Esophagus mucosa (tissue), 1 donor: Measurements from ENCODE around the gene PYDC1. TPM values are rescaled to one million over a fixed set of nuclear protein-coding genes. Genes with fewer than 3 reads are reported as not detected.
A peak's percentile ranks its signal among the peaks of the same experiment; 100 is the strongest.
"Not testable (repeated sequence)": the region's sequence is repeated elsewhere in the genome, so short reads cannot be mapped to it uniquely, and the experiment has no call there.

Experiments
- ATAC-seq: fragments of 200-7000 bp; cut with Tn5 transposase; one replicate; pipeline ENCODE4 v1.9.1; 2020
- total RNA-seq: library from RNA; stranded (reverse); gene quantifications from one replicate; pipeline ENCODE4 v1.2.4, GENCODE V29; 2023
- donor health status: DM: yes; HTN: yes; CAD: no.

PYDC1 gene
- total RNA-seq, 1 donor from 2014 or later, result not detected

- peak; percentile 65 for ATAC-seq
Measured at GRCh38 chr16:31221357-31222160, 4.6 kb upstream of the PYDC1 start.

- no peak for ATAC-seq
Measured at GRCh38 chr16:31219154-31219741, 2.3 kb upstream of the PYDC1 start.

DNA sequence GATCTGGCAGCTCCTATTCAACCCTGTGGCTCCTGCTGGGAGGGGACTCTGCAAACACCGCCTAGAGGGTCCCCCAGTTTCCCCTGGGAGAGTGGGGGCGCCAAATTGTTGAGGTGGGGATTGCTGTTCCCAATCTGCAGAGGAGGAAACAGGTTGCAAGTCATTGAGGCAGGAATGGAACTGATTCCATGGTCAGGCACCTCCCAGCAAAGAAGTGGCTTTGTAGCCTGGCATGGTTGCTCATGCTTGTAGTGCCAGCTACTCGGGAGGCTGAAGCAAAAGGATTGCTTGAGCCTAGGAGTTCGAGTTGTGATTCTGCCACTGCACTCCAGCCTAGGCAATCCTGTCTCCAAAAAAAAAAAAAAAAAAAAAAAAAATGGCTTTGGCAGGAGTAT is 198 bp upstream of the PYDC1 start:
- ATAC-seq, result no peak

DNA sequence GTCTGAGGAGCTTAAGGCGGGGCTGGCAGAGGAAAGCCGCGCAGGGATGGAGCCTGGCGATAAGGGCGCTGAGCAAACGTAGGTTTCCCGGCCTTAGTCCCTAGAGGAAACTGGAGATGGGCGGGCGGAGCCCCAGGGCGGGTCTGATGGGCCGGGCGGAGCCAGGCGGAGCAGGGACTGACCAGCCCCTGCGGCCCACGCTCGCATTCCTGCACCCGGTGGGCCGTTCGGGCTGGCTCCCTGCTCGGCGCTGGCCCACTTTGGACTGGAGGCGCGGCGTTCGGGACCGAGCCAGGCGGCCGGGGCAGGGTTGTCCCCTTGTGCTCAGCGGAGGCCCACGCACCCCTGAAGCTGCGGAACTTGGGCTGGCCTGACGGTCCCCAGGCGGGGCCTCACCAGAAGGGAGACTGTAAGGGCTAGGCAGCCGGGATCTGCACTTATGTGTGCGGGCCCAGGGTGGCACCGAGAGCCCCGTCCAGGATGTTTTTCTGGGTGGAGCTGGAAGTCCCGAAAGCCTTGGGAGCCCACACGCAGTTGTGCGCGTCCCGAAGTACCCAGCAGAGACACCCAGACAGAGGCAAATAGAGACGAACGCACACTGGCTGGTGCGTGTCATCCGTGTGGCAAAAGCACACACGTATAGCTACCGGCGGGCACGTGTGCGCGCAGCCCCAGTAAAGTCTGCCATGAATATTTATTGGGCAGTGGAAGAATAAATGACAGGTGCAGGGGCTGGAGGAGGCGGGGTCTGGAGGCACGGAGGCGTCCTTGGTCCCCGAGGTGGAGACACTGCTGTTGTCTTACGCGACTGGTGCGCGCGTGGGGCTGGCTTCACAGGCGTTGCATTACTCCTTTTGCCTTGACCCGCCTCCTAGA is 1.4 kb downstream of the PYDC1 start:
- peak; percentile 42 for ATAC-seq

- ATAC-seq, result no peak
Measured at GRCh38 chr16:31214708-31215286, 2.1 kb downstream of the PYDC1 start.

DNA sequence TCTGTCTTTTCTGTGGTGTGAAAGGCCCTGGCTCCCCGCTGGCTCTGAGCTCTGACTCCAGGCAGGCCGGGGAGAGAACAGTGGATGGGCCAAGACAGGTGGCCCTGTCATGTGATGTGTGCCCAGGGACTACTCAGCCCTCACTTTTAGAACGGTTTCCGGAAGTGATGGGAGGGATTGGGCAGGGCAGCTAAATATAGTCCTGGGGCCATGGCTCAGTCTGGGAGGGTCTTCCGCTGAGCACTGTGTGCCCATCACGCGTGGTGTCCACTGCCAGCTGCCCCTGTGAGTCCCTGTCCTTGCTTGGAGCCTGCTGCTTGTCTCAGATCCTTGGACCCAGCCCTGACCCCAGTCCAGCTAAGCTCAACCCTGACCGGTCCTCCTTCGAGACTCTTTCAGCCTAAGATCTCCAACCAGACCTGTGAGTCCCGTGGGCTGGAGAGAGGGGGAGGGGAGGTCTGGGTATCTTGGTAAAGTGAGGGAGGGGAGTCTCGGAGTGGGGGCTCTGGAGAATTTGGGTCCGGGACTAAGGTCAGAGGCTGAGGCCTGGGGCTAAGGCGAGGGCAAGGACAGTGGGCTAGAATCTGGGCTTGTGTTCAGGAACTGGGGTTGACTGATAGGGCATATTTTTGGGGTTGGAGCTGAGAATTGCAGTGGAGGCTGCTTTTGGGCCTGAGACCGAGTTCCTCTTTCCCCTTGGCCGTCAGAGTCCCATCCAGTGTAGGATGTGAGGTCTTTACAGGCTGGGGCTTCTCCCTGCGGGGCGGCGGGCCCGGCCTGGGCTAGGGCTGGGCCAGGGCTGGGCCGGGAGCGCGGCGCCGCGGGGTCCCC is 2.8 kb downstream of the PYDC1 start, which contains the start of gene TRIM72:
Gene TRIM72 (plus strand): TSS at position 243 of the 831 bp plus-strand sequence. CDS start 620 bp downstream, outside the sequence.
- no peak for ATAC-seq

GRCh38 chr16:31213342-31213741 is 3.6 kb downstream of the PYDC1 start:
- no peak for ATAC-seq

DNA sequence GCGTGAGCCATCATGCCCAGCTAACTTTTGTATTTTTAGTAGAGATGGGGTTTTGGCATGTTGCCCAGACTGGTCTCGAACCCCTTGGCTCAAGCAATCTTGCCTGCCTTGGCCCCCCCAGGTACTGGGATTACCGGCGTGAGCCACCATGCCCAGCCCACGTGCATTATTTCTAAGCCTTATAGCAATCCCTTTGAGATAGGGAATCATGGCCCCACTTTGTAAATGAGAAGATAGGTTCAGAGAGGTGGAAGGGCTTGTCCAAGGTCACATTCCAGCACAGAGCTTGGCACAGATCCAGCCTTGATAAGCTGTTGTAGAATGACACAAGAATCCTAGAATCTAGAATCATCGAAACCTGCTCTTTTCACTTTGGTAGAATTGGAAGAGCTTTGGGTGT is 10.2 kb downstream of the PYDC1 start:
- no peak for ATAC-seq

DNA sequence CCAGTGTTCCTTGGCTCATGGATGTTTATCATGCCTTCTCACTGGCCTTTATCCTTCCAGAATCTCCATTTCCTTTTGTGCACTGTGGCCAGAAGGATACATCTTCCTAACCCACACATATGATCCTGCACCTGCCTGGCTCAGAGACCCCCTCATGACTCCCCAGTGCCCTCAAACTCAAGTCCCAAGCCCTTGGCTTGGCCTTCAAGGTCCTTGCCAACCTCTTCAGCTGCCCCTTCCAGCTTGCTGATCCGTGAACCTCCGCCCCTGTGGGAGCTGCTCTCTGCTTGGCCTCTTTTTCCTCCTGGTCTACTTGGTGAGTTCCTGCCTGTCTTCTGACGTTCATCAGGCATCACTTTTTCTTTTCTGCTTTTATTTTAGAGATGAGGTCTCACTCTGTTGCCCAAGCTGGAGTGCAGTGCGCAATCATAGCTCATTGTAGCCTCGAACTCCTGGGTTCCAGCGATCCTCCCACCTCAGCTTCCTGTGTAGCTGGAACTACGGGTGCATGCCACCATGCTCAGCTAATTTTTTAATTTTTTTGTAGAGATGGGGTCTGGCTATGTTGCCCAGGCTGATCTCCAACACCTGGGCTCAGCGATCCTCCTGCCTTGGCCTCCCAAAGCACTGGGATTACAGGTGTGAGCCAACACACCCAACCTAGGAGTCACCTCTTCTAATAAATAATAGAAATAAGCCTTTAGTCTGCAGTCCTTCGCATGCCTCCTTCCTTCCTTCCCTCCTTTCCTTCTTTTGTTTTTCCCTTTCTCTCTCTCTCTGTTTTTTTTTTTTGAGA is 11.9 kb downstream of the PYDC1 start:
- no peak for ATAC-seq

- ATAC-seq, result peak; percentile 51
Measured at GRCh38 chr16:31202414-31203375, 14.2 kb downstream of the PYDC1 start, which contains the start of gene PYCARD. Gene PYCARD, minus strand, starts transcription at chr16:31202760. Its CDS starts 70 bp downstream, at chr16:31202690.

DNA sequence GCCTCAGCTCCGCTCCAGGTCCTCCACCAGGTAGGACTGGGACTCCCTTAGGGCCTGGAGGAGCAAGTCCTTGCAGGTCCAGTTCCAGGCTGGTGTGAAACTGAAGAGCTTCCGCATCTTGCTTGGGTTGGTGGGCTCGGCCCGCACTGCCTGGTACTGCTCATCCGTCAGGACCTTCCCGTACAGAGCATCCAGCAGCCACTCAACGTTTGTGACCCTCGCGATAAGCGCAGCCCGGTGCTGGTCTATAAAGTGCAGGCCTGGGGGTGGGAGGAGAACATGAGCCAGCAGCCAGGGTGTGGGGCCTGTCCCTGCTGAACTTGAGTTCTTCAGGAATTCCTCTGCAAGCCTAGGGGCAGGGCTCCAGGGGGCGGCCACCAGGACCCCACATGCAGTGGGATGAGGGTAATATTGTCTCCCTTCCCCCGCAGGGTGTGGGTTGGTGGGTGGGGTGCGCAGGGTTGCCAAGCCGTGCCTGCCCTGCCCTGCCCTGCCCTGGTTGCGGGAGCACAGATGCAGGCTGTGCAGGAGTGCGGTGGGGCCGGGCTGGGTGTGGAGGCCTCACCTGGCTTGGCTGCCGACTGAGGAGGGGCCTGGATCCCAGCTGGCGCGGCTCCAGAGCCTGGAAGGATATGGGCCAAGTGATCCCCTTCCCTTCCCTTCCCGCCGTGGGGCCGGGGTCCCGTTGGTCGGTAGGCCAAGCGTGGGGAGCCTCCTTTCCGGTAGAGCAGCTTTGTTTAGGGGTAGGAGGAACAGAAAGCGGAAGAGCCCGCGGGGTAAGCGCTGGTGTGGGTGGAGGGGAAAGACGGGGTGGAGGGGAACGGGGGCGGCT is 15.1 kb downstream of the PYDC1 start:
- ATAC-seq, result peak; percentile 84

DNA sequence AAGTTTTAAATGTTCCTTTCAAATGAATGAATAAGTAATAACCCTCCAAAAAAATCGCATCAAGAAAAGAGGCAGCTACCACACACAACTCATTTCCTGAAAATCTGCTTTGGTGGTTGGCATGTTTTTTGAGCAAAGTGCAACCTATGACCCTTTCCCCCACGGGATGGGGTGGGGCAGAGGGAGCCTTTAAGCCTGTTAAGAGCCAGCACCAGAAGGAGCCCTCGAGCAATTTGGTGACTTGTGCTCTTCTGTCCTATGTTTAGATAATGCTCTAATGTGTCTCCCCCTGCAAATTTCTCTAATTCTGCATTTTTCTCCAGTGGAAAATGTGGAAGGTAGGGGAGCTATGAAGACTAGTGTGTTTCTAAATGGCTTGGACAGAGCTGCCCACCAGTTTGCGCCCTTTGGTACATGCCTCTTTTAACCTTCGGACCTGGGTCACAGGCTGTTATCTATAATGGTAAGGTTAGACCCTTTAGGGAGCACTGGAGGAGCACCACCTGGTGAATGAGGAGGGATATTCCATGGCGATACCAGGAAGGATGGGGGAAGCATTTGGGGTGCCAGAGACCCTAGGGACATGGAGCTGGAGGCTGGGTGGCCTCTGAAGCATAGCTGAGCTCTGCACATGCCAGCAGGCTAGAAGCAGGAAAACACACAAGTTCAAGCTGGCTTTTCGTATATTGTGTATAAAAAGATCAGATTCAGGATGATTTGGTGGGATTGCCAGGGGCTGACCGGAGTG is 15.9 kb downstream of the PYDC1 start:
- ATAC-seq, result peak; percentile 2

DNA sequence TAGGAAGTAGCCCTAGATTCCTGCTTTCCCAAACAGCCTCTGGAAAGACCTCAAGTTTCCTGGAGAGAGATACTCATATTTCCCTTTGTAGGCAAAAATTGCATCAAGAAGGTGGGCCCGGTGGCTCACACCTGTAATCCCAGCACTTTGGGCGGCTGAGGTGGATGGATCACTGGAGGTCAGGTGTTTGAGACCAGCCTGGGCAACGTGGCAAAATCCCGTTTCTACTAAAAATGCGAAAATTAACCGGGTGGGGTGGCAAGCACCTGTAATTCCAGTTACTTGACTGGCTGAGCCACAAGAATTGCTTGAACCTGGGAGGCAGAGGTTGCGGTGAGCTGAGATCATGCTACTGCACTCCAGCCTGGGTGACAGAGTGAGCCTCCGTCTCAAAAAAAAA is 16.8 kb downstream of the PYDC1 start:
- not testable (repeated sequence) for ATAC-seq

DNA sequence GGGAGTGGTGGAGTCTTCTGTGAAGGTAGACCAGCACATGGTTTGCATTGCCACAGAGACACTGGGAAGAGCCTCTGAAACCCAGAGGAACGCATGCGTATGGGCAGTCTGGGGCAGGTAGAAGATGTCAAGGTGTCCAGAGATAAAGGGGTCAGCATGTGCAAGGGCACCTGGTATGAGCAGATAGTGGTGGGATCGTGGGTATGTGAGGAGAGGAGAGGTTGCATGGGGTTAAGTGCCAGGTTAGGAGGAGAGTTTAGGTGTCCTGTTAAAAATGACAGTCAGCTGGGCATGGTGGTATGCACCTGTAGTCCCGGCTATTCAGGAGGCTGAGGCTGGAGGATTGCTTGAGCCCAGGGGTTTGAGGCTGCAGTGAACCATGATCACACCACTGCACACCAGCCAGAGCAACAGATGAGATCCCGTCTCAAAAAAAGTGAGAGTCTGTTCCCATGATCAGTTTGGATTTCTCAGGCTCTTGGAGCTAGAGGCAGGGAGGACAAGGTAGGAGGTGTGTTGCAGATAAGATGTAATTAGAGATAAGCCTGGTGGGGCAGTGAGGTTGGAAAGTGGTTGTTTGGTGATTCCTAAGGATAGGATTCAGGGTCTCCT is 17.4 kb downstream of the PYDC1 start:
- no peak for ATAC-seq

GRCh38 chr16:31198207-31198882 is 18.6 kb downstream of the PYDC1 start:
- no peak for ATAC-seq

DNA sequence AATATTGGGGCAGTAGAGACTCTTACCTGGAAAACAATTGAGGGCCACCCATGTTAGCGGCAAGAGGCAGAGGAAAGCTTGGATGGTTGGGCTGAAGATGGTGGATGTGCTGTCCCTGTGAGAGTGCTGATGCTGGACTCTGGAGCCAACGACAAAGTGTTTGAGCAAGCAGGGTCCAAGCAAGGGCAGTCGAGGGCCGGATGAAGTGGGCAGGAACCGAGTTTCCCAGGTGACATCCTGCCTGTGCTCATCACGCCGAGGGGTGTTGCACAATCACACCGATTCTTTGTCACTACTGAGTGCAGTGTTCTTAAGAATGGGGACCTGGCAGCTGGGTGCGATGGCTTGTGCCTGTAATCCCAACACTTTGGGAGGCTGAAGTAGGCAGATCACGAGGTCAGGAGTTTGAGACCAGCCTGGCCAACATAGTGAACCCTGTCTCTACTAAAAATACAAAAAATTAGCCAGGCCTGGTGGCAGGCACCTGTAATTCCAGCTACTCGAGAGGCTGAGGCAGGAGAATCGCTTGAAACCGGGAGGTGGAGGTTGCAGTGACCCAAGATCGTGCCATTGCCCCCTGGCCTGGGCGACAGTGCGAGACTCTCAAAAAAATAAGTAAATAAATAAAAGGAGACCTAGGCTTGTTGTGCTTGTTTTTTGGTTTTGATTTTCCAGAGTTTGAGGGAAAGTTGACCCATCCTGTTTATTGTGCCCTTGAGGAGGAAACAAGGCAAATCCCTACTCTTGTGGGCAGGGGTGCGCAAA is 20.4 kb downstream of the PYDC1 start:
- no peak for ATAC-seq
